DMS 273 treated with DMSO at 0.1 percent for 48 hours (cell line): ENCODE measurements around the gene TRMT11.
A peak's percentile ranks its signal among the peaks of the same experiment; 100 is the strongest.
"Not testable (repeated sequence)": the region's sequence is repeated elsewhere in the genome, so short reads cannot be mapped to it uniquely, and the experiment has no call there.

Experiments
- DNase-seq: peaks from one replicate; lab custom pipeline; 2025; lab: John Stamatoyannopoulos, UW

TRMT11 gene

DNA sequence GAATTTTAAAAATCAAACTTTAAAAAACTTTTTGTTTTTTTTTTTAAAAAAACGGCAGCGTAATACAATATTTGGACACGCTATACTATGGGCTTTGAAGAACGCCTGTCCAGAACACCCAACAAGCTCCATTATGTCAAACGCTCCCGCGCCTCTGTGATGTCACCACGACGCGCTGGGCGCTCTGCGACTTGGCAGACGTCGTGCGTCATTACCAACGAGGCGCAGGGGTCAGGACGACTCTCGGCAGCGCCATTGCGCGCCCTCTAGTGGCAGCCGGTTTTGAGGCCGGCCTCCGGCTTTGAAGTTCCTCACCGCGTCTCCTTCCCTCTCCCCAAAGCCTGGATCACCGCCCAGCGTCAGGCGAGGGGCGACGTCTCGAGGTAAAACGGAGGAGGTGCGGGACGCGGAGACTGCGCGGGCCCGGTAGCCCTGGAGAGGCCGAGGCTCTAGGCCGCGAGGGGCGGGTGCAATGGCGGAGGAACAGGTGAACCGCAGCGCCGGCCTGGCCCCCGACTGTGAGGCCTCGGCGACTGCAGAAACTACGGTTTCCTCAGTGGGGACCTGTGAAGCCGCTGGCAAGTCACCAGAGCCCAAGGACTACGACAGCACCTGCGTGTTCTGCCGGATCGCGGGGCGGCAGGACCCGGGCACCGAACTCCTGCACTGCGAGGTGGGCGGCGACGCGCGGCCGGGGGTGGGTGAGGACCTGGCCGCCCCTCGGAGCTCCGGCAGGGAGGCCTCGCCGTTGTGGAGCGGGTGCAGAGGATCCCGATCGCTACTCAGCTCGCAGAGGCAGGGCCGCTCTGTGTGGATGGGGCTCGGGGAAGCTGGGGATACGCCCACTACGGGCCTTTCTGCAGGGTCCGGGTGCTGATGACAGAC is 29.6 kb upstream of the TRMT11 start, which contains the start of gene HINT3:
Gene HINT3 (plus strand): TSS at position 265 of the 885 bp plus-strand sequence. CDS start 208 bp downstream, at position 473.
- peak; percentile 90 for DNase-seq

DNA sequence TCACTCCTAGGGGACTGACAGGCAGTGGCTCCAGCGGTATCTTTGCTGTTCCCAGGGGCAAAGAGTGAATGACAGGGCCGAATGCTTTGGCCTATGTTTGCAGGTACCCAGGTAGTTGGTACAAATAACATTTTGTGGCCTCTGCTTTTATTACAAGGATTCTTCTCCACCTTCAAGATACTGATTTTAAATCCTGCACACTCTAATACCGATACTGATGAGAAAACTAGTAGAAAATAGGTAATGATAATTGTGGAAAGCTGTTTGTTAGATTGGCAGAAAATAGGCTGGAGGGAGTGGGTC is 29.0 kb upstream of the TRMT11 start:
- no peak for DNase-seq

DNA sequence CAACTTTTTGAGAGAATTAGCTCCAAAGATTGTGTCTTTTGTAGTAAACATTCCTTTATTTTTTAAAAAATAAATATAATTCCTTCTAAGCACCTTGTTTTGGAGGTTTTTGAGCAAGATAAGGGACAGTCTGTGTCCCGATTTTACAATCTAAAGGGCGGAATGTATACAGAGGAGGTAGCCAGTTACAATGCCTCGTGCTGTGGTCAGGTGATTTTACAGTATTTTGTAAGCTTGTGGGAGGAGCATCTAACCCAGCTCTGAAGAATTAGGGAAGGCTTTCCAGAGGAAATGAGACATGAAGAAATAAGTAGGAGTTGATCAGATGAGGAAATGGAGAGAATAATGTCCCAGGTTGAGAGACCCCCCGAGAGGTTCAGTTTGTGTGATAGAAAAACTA is 28.5 kb upstream of the TRMT11 start:
- DNase-seq, result no peak

DNA sequence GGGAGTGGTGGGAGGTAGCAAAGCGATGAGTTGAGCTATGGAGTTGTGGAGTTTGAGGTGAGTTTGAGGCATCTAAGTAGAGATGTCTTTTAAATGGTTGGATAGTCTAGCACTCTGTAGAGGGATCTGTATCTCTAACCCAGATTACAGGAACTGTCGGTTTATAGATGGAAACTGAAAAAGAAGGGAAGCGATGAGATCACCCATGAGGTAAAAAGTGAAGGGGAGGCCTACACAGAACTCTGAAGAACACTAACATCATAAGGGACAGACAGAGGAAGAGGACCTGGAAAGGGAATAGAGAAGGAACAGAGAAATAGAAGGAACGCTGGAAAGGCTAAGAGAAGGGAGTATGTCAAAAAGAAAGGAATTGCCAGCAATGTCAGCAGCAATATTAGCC is 27.3 kb upstream of the TRMT11 start:
- DNase-seq, result no peak

DNA sequence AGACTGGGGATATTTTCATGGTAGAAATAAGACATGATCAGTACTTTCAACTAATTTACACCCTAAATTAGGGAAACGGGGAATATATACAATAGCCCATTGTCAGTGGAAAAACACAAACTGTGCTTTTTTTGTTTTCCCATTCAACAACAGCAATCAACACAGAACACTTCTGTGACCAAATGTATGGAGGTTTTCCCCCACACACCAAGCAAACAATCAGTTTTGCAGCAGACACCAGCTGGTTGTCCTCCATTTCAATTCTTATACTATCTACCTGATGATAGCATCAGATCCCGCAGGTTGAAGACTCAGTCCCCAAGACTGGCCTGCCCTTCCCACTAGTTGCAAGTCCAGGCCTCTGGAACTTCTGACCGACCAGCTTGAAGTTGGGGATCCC is 25.2 kb upstream of the TRMT11 start:
- DNase-seq, result no peak

DNA sequence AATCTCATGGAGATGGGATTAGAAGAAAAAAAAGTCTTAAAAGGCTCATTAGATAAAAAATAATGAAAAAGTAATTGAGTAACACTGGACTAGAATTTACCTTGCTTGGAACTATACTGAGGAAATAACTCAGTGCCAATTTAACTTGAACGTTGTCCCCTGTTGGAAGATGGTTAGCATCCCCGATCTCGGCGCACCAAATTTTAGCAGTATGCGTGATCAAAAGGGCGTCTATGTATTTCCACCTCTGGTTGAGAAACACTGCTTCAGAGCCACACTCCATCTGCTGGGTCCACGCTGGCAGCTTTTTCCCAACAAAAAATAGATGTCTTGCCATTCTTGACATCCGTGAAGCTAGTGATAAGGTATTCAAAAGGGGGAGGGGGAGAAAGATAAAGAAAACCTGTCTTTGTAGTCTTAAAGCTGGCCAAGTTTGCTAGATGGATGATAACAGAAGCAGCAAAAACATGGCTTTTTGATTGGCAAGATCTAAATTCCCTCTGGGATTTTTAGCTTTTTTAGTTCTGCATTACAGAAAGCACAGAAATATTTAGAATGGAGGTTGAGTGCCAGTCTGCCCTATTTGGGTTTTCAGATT is 23.3 kb upstream of the TRMT11 start:
- DNase-seq, result peak; percentile 40

DNA sequence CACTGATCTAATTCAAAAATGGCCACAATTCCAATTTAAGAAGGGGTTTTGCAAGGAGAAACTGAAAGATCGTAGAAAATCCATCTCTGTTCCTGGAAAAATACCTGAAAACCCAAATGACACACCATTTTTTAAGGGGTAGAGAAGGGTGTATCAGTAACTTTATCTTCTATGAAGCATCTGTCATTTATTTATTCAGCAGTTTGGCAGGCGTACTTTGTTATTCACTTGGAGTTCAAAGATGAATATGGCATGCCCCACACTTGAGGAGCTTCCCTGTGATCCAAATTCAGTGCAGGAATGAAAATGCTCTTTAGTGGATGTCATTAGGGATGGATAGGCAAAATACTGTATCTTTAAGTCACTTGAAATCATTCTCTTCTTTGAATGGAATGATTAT is 22.5 kb upstream of the TRMT11 start:
- peak; percentile 27 for DNase-seq

DNA sequence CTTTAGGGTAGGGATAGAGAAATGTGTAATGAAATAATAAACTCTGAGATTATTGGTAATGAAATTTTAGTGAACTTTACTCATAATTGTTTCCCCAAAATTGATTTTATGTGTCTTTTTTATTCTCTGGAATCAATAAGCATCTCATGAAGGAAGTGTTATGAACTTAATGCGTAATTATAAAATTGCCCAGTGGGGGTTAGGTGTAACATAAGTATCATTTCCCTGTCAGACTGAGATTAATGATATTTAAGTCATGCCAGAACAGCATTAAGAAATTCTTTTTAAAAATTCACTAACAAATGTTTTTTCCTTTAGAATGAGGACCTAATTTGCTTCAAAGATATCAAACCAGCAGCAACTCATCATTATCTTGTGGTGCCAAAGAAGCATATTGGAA is 19.8 kb upstream of the TRMT11 start:
- no peak for DNase-seq

DNA sequence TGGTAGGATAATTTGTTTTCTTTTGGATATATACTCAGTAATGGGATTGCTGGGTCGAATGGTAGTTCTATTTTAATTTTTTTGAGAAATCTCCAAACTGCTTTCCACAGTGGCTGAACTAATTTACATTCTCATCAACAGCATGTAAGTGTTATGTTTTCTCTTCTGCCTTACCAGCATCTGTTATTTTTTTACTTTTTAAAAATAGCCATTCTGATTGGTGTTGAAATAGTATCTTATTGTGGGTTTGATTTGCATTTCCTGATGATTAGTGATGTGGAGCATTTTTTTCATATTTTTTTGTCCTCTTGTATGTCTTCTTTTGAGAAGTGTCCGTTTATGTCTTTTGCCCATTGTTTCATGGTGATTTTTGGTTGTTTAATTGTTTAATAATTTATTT is 17.8 kb upstream of the TRMT11 start:
- DNase-seq, result no peak

DNA sequence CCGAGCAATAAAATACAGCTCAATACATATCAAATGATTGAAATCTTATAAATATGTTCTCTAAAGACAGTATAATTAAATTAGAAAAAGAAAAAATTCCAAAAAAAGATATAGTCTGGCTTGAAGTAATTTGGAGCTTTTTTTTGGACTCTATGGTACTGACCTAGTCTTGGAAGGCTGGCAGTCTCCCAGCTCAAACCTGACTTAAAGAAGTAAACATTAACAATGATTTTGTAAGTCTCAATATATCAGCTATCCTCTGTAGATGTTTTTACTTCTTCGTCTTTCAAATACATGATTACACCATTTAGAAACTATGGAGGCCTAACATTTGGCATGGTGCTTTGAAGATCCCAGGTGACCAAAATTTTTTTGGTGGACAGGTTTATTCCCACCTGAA is 15.6 kb upstream of the TRMT11 start:
- no peak for DNase-seq

DNA sequence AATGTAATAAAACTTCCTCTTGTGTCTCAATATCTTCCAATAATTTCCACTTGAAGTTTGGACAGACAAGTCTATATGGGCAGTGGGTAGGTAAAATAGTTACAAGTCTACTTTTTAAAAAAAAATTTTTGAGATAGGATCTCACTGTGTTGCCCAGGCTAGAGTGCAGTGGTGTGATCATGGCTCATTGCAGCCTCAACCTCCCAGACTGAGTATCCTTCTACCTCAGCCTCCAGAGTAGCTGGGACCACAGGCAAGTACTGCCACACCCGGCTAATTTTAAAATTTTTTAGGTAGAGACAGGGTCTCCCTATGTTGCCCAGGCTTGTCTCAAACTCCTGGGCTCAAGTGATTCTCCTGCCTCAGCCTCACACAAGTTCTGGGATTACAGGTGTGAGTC is 13.9 kb upstream of the TRMT11 start:
- not testable (repeated sequence) for DNase-seq

DNA sequence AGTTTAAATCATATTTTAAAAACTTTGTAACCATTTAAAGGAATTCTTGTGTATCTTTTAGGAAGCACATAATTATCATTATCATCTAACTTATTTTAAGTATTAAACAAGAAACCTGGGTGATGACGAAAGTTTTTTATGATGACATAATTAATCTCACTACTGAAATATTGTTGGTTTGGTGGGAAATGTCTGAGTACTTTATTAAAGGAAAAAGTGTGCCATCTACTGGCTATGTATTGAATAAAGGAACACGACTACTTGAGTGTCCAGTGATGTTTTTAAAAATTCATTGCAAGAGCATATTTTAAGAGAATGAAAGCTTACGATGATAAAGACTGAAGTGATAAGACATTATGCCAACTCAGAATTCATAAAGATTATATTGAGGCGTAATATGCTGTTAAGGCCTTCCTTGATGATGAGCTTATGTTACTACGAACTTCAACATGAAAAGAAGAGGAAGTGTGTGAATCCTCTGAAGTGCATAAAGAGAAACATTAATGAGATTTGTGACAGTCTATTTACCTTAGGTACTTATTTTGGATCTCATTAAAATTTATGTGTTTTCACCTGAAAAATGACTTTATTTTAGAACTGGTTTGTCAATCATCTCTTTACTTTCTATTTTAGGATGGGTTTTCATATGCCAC is 12.0 kb upstream of the TRMT11 start:
- DNase-seq, result no peak

DNA sequence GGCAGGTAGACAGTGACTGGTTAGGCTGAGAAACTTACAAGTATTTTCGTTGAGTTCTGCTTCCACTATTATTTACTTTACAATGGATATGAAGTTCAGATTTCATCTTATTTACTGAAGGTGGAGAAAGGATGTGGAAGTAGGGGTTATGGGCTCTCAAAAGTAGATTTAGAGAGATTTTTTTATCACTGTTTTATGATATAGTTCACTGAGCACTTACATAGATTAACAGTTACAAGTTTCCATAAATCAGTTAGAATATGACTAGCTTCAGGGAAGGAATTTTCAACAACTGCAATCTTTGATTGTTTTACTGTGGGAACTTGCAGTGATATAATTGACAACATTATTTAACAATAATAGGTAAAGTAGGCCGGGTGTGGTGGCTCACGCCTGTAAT is 7.2 kb upstream of the TRMT11 start:
- DNase-seq, result no peak

DNA sequence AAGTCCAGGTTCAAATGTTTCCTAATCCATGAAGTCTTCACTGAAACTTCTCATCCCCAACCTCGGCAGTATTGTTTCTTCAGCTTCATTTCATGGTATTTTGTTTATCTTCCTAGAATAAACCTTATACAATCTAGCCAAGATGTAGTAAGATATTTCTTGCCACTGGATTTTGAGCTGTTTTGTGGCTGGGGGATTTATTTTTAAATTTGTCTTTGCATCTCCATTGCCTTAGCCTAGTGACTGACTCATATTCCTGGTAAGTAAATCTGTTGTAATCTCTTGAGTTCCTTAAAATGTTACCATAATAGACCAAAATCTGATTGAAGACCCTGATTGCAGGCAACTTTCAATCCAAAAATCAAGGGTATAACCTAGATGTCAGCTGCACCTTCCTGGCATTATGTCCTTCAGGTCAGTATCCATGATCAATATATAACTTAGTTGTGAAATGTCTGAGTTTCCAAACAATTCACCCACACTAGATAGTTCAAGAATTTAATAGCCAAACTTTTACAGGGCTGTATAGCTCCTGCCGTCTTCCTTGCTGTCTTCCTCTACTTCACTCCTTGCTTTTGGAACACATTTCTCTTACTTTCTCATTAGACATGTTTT is 4.7 kb upstream of the TRMT11 start:
- no peak for DNase-seq

DNA sequence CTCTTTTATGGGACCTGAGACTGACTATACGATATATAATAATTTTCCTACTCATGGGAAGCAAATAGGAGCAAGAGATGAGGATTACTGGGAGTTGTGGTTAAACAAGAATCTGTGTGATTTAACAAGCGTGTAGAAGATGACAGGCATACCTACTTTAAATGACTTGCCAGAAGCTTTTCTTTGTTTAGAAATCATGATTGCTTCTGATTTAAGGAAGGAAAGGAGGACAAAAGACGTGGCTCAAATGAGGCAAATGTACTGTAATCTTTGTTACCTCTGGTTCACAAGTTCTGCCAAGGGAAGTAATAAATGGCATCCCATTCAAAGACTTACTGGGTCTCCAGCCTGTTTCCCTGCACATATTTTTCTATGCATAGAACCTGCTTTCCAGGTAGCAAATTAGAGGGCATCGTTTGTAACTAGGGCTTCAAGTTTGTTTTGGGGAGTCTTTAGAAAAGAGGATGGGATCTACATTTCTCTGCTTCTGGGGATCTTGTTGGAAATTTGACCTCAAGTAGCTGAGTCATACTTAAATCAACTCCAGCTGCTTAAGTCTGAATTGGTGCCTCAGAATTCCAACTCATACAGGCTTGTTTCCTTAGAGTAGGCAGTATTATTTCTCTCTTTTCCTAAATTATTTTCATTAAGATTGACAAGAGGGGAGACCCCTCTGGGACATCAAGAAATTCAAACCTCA is 2.9 kb upstream of the TRMT11 start:
- DNase-seq, result no peak

DNA sequence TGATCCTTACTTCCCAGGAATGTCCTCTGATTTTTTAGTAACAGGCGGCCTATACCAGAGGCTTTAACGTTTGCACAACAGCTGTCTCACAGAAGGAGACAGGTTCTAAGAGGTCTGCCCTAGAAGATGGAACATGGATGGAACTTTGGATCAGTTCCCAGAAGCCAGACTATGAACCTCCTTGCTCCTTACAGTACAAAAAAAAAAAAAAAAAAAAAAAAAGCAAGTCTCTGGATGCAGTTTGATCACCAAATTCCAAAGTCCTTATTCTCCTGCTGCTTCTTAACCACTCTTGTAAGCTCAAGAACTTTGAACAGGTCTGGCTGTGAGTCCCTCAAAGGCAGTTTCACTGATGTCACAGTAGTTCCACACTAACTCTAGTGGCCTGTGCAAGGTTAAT is 2.0 kb upstream of the TRMT11 start:
- no peak for DNase-seq

DNA sequence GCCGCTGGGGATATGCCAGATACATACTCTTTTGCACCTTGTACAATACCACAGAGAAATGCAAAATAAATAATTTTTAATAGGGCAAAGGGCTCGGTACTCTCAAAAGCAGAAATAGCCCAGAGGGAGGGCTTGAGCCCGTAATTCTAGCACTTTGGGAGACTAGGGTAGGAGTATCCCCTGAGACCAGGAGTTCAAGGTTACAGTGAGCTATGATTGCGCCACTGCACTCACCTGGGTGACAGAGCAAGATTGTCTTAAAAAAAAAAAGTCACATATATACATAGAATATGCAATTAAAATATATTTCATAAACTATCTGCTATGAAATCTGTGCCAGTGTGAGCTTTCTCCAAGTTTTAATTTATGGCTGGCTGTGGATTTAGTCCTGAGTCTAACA is 818 bp upstream of the TRMT11 start:
- no peak for DNase-seq

DNA sequence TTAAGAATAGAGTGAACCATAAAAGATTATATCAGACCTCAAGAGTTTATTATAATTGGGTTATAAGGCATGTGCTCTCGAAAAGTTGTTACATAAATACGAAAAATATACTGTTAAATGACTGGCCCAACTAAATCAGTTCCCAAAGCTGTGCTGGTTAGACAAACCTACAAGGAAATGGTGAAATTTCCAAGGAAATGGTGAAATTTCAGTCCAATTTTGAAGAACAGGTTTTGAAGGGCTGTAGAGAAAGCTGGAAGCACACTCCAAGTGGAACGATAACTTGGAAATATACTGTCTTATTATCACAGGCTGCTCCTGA is 400 bp upstream of the TRMT11 start:
- no peak for DNase-seq

DNA sequence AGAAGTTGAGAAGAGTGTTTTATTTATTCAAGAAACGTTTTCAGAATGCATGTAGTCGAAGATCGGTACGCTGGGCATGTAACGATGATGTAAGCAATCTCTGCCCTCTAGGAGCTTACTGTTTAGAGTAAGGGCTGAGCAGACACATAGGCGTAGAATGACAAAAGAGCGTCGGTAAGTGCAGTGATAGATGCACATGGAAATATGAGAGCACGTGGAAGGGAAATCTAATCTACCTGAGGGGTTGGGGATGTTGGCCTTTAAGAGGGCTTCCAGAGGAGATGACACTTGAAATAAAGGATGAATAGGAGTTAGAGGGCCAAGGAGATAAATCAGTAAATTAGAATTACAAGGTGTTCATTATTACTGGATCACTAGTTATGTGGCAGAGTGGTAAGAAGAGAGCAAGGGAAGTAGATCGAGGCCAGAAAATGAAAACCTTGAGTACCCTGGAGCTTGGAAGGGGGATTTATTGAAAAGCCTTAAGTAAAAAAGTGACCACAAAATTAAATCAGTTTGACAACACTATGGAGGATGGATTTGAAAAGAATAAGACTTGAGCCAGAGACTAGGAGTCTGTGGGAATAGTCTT is 782 bp downstream of the TRMT11 start:
- DNase-seq, result no peak

DNA sequence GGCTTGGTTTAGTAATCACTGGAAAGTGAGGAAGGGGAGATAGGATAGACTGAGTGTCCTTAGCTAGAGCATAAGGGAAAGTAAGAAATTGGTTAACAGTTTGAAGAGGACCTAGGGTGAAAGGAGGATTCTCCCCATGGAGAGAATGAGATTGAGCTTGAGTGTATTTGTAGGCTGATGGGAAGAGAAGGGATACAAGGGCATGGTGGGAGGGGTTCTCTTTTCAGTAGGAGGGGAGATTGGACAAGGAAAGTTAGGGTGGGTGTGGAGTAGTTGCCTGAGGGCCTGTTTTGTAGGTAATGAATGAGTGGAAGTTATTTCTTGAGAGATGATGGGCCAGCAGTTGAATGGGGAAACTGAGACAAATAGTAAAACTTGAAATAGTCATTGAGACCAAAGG is 1.9 kb downstream of the TRMT11 start:
- no peak for DNase-seq

DNA sequence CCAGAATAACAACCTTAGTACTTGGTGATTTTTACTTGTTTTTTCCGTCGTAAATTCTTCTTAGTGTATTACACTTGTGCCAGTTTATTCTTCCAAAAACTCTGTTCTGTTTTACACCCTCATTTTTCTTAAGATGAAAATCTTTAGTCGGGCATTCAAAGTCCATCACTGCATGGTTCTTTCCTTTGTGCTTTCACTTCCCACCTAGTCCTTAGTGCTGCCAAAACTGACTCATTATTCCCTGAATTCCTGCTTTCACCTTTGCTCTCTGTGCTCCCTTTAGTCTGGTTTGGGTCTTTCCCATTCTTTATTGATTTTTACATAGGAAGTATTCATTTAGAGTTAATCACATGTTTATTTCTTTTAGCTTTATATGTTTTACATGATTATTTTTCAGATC is 3.3 kb downstream of the TRMT11 start:
- no peak for DNase-seq

DNA sequence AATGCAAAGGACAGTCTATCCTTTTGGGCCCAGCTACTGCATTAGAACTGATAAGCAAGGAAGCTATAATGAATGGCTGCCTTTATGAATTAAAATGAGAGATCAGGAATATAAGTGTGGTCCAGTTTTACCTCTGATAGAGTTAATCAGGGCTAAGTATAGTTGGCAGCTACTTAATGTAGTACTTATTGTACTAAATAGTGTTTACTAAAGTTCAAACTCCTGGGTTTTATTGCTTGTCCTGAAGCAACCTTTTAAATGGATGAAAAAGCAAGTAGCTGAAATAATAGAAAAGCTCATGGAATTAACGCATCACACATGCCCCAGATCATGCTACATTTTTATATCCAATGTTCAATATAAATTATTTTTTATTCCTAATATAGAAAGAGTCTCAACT is 5.3 kb downstream of the TRMT11 start:
- DNase-seq, result no peak
